Skin of body (tissue), 2 donors: ENCODE results near the gene TMEM62. TPM values are rescaled to one million over a fixed set of nuclear protein-coding genes. Genes with fewer than 3 reads are reported as not detected.
A peak's percentile ranks its signal among the peaks of the same experiment; 100 is the strongest.
"Not testable (repeated sequence)": the region's sequence is repeated elsewhere in the genome, so short reads cannot be mapped to it uniquely, and the experiment has no call there.

Experiments used
- DNase-seq: peaks from one replicate; lab custom pipeline; 2025; lab: John Stamatoyannopoulos, UW
- total RNA-seq: library from RNA; depleted of rRNA; stranded (reverse); fragments of >200 nt; gene quantifications from one replicate; pipeline ENCODE4 v1.2.3, GENCODE V29; 2014

Gene TMEM62
- total RNA-seq, 1 donor from 2014 or later = 7.2 TPM

DNA sequence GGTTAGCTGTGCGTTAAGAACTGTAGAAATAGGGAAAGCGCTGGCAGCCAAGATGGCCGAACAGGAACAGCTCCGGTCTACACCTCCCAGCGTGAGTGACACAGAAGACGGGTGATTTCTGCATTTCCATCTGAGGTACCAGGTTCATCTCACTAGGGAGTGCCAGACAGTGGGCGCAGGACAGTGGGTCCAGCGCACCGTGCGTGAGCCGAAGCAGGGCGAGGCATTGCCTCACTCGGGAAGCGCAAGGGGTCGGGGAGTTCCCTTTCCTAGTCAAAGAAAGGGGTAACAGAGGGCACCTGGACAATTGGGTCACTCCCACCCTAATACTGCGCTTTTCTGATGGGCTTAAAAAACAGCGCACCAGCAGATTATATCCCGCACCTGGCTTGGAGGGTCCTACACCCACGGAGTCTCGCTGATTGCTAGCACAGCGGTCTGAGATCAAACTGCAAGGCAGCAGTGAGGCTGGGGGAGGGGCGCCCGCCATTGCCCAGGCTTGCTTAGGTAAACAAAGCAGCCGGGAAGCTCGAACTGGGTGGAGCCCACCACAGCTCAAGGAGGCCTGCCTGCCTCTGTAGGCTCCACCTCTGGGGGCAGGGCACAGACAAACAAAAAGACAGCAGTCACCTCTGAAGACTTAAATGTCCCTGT is 42.4 kb downstream of the TMEM62 start:
- DNase-seq = not testable (repeated sequence)

DNA sequence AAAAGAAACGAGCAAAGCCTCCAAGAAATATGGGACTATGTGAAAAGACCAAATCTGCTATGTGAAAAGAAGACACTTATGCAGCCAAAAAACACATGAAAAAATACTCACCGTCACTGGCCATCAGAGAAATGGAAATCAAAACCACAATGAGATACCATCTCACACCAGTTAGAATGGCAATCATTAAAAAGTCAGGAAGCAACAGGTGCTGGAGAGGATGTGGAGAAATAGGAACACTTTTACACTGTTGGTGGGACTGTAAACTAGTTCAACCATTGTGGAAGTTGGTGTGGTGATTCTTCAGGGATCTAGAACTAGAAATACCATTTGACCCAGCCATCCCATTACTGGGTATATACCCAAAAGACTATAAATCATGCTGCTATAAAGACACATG is 43.8 kb downstream of the TMEM62 start:
- not testable (repeated sequence) for DNase-seq

DNA sequence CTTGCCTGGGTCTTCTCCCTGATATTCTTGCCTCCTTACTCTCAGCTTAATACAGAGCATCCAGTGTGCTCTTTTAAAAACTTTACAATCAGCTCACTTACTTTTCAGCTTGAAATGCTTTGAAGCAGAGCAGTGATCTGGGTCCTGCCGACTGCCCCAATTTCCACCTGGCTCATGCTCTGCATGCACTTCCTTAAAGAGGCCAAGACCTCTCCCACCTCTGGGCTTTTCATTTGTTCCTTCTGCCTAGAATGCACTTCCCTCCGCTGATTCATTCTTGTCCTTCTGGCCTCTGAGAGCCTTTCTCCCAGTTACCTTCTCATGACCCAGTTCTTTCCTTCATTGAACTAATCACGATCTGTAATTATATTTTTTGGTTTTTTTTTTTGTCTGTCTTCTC is 49.9 kb downstream of the TMEM62 start:
- no peak for DNase-seq

DNA sequence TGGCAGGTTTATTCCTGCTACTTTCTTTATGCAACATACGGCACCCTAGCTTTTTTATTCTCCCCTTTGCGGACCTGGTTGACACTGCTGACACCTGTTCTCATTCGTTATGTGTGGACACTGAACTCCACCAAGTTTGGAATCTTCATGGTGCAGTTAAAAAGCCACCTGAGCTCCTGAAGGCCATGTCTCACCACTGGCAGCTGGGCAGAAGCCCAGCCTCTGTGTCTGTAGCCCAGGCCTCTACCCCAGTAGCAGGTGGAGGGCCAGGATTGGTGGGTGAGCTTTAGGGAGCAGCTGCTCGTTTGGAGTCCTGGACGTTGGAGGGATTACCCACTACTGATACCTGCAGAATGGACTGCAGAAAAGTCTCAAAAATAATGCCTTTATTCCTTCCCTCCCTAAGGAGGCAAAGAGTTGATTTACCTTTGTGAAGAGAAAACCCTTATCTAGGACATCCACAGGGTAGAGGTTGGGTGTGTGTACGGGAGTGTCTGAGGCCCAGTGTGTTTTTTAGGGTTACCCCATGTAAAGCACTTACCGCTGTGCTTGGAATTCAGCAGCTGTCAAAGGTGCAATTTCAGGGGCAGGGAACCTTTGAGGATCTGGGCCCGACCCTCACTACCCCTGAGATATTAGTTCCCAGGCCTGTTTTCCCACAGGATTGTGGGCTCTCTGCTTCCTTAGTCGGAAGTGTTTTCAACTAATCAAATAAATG is 51.2 kb downstream of the TMEM62 start:
- DNase-seq = no peak

DNA sequence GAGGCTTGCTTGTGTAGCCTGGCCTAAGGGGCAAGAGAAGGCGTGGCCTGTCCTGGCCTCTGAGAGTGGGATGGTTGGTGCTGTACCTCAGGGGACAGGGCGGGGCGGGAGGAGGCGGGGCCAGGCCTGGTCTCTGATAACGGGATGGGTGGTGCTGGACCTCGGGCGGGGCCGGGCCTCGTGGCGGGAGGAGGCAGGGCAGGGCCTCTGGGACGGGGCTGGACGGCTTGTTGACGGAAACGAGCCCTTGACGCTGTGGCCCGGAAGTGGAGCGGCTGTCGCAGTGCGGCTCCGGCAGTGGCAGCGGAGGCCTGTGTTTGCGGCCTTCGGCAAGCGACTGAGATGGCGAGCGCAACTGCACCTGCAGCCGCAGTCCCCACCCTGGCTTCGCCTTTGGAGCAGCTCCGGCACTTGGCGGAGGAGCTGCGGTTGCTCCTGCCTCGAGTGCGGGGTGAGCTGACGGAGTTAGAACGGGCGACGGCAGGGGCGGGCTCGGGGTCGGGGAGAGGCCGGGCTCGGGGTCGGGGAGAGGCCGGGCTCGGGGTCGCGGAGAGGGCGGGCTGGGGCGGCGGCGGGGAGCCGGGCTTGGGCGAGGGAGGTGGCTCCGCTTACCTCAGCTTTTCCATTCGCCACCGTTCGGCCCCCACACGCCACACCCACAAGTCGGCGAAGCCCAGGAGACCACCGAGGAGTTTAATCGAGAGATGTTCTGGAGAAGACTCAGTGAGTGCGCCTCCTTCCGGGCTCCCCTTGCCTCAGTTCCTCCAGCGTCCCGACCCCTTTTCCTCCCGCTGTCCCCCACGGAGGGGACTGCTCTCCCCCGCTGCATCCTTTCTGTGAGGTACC is 52.0 kb downstream of the TMEM62 start, which contains the start of gene CCNDBP1:
TSS of gene CCNDBP1 (plus strand) at position 247 of the 846 bp plus-strand sequence. CDS start at position 343, 96 bp downstream.
- DNase-seq = peak; percentile 39

DNA sequence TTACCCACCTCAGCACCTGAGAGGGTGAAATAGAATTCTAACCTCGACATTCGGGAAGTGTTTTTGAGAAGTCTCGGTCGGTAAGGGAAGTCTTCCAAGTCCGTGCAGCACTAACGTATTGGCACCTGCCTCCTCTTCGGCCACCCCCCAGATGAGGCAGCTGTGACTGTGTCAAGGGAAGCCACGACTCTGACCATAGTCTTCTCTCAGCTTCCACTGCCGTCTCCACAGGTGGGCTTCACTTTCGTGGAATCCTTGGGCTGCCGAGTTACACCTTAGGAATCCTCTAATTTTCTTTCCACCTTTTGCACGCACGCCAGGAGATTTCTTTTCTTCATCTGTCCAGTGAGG is 52.6 kb downstream of the TMEM62 start:
- no peak for DNase-seq

- DNase-seq = no peak
These were observed 54.3 kb downstream of the TMEM62 start for GRCh38 chr15:43187544-43188155.

- no peak for DNase-seq
These were observed 55.9 kb downstream of the TMEM62 start for GRCh38 chr15:43189296-43189695.

GRCh38 chr15:43190178-43190577 is 56.8 kb downstream of the TMEM62 start:
- DNase-seq = no peak

GRCh38 chr15:43193710-43194109 is 60.3 kb downstream of the TMEM62 start:
- DNase-seq = no peak

DNA sequence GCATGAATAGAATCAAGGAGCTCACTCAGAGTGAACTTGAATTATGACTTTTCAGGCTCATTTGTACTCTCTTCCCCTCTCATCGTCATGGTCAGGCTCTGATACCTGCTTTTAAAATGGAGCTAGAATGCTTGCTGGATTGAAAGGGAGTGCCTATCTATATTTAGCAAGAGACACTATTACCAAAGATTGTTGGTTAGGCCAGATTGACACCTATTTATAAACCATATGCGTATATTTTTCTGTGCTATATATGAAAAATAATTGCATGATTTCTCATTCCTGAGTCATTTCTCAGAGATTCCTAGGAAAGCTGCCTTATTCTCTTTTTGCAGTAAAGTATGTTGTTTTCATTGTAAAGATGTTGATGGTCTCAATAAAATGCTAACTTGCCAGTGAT is 61.4 kb downstream of the TMEM62 start:
- DNase-seq = no peak

GRCh38 chr15:43196760-43197548 is 63.6 kb downstream of the TMEM62 start:
- DNase-seq = no peak

DNA sequence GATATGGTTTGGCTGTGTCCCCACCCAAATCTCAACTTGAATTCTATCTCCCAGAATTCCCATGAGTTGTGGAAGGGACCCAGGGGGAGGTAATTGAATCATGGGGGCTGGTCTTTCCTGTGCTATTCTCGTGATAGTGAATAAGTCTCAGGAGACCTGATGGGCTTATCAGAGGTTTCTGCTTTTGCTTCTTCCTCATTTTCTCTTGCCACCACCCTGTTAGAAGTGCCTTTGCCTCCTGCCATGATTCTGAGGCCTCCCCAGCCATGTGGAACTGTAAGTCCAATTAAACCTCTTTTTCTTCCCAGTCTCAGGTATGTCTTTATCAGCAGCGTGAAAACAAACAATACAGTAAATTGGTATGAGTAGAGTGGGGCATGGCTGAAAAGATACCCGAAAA is 64.4 kb downstream of the TMEM62 start:
- DNase-seq = not testable (repeated sequence)

- DNase-seq = not testable (repeated sequence)
These were observed 65.2 kb downstream of the TMEM62 start for GRCh38 chr15:43198556-43198955.

DNA sequence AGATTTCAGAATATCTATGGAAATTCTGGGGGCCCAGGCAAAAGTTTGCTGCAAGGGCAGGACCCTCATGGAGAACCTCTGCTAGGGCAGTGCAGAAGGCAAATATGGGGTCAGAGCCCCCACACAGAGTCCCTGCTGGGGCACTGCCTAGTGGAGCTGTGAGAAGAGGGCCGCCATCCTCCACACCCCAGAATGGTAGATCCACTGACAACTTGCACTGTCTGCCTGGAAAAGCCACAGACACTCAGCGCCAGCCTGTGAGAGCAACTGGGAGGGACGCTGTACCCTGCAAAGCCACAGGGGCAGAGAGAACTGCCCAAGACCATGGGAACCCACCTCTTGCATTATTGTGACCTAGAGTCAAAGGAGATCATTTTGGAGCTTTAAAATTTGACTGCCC is 65.6 kb downstream of the TMEM62 start:
- DNase-seq = no peak

DNA sequence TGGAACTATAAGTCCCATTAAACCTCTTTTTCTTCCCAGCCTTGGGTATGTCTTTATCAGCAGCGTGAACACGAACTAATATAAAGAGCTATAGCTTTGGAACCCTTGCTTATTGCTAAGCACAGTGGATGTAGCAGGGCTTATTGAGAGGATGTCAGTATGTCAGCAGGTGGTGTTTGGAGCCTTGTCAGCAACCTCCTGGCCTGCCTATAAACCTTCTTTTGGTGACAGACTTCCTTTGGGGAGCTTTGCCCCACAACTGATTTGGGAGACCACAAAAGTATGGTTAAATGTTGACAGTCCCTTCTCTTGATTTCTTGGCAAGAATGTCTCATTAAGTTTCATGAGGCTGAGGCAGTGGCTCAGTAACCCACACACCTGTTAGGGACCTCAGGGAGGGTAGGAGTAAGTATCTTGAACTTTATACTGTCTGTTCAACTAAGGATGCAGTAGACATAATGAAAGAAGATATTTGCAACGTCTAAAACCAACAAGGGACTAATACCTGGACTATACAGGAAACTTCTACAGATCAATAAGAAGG is 66.6 kb downstream of the TMEM62 start:
- no peak for DNase-seq

DNA sequence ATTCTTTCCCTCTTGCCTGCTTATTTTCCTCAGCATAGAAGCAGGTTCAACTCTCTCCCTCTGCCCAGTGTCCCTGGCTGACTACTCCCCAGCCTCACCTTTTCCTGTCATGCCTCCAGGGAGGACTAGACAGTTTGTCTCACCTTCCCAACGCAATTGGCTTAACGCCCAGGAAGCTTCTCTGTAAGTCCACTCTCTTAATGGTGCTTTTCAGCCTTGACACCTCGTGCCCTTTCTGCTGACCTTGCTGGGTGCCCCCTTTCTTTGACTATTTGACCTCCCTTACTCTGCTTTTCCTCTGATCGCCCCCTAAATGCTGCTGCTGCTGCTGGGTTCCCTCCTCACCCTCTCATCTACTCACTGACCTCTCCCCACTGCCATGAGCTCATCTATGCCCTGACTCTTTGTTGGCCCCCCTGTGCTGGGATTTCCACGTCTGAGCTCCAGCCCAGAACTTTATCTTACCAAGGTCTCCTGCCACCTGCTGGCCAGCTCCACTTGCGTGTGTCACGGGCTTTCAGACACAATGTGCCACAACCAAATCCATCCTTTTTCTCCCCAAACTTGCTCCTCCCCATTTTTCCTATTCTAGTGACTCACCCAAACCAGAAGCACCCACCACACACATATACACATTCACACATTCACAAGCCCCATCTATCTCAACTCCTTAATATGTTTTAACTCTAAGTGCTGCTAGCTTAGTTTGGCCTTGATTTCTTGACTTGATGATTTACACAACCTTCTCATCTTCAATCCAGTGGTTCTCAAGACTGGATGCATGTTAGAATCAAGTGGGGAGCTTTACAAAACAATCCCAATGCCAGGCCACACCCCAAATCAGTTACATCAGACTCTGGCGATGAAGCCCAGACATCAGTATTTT is 70.9 kb downstream of the TMEM62 start:
- no peak for DNase-seq

GRCh38 chr15:43206054-43206453 is 72.7 kb downstream of the TMEM62 start:
- DNase-seq = no peak

- no peak for DNase-seq
These were observed 73.6 kb downstream of the TMEM62 start for GRCh38 chr15:43207024-43207423.
